Stomach smooth muscle (tissue), 2 donors: Measurements from ENCODE around the gene RNF121.
A peak's percentile ranks its signal among the peaks of the same experiment; 100 is the strongest.

ENCODE experiments used
- H3K27ac ChIP-seq: one replicate; pipeline ENCODE4 v1.7.0; 2013; ENCODE audit warnings: mild to moderate bottlenecking, low read length, inconsistent platforms
- H3K27me3 ChIP-seq, 2 donors: one replicate each; pipeline ENCODE4 v1.7.0; 2013; ENCODE audit warnings: low read length in 2 of 2; ENCODE audit not compliant: insufficient read depth in 2 of 2, control insufficient read depth in 1 of 2
- H3K36me3 ChIP-seq, 2 donors: one replicate each; pipeline ENCODE4 v1.7.0; 2013; ENCODE audit warnings: low read length in 2 of 2; ENCODE audit not compliant: control insufficient read depth in 2 of 2, insufficient read depth in 2 of 2
- H3K4me1 ChIP-seq: one replicate; pipeline ENCODE4 v1.7.0; 2013; ENCODE audit warnings: low read length; ENCODE audit not compliant: control insufficient read depth, insufficient read depth
- H3K4me3 ChIP-seq, 2 donors: one replicate each; pipeline ENCODE4 v1.7.0; 2013; ENCODE audit warnings: low read length in 2 of 2
- H3K9ac ChIP-seq, 2 donors: one replicate each; pipeline ENCODE4 v1.7.0; 2013; ENCODE audit warnings: low read length in 2 of 2, mild to moderate bottlenecking in 1 of 2
- H3K9me3 ChIP-seq, 2 donors: one replicate each; pipeline ENCODE4 v1.7.0; 2013; ENCODE audit warnings: low read length in 2 of 2; ENCODE audit not compliant: control insufficient read depth in 2 of 2
- donor health status: healthy.
- donor health status: Pancreatic carcinoma.

The RNF121 gene

DNA sequence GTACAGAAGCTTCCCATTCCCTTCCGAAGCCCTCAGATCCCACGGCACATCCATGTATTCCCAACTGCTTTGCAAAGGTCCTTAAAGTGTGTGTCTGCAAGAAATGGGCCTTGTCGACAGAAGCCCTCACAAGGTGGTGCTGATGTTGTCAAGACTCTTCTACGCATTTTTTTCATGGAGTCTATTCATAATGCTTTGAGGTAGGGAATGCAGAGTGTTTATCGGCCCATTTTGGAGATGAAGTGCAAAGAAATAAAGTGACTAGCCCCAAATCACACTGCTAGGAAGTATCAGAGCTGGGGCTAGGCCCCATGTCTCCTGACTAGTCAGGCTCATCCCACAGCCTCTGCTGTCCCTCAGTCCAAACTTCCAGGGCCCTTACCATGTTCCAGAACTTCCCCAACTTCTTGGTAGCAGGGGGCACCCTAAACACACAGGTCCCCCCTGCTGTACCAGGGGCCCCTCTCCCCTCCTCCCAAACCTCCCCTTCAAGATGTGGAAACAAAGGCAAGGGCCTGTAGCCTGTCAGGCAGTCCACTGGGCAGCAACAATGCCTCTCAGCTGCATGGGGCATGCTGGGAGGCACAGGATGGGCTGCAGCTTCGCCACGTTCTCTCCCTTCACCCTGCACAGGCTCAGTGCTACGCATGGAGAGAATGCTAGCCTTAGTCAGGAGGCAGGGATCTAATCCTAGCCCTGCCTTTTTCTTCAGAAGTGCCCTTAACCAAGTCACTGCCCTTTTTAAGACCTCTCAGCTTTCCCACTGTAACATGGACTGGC is 77.7 kb downstream of the RNF121 start:
- Histone ChIP-seq H3K27me3 (no peaks in the 10 kb centered on the region), H3K36me3 (peaks cover 91 to 93% of the 10 kb centered on the region in 2 donors), H3K9me3 (no peaks in the 10 kb centered on the region), H3K4me3 (no peak overlapping the region), H3K4me1 (peaks cover 10% of the 10 kb centered on the region), H3K9ac (no peak overlapping the region), H3K27ac (peak overlapping the region; percentile 31)

DNA sequence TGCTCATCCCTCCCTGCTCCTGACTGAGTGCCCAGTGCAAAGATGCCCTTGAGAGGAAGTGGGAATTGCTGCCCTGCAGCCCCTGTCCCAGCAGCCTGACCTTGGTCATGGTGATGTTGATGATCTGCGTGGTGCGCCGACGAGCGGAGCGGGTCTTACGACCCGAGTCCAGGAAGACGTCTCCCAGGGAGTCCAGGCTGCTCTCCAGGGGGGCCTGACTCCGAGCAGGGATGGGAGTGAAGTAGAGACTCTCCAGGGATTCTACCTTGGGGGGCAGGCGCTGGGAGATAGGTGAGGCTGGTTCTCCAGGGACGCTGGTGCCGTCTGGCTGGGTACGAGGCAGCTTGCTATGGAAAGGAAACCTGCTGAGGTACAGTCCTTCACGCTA is 78.2 kb downstream of the RNF121 start:
- Histone ChIP-seq H3K27ac (peak overlapping the region; percentile 6), H3K4me1 (peaks cover 16% of the 10 kb centered on the region), H3K9me3 (no peaks in the 10 kb centered on the region), H3K36me3 (peaks cover 92 to 95% of the 10 kb centered on the region in 2 donors), H3K4me3 (no peak overlapping the region), H3K9ac (no peak overlapping the region), H3K27me3 (no peaks in the 10 kb centered on the region)

DNA sequence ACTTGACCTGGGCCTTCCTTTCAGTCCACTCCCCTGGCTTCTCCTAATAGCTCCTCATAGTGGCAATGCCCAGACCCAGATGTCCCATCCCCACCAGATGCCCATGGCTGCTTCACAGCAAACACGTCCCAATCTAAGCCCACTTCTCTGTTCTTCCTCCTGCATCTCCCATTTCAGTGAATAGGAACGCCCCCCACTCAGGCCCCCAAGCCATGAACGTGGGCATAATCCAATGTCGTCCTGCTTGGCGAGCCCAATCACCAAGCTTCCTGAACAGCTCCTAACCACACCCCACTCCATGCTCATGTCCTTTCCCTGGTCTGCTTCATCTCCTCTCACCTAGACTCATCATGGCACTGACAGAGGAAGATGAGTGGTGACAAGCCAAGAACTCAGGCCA is 78.7 kb downstream of the RNF121 start:
- H3K9ac ChIP-seq, result no peak overlapping the region
- peaks cover 21% of the 10 kb centered on the region for H3K4me1 ChIP-seq
- no peaks in the 10 kb centered on the region for H3K9me3 ChIP-seq
- H3K27ac ChIP-seq, result peak overlapping the region; percentile 6
- H3K4me3 ChIP-seq, result no peak overlapping the region
- H3K36me3 ChIP-seq, result peaks cover 93 to 96% of the 10 kb centered on the region in 2 donors
- H3K27me3 ChIP-seq, result no peaks in the 10 kb centered on the region

DNA sequence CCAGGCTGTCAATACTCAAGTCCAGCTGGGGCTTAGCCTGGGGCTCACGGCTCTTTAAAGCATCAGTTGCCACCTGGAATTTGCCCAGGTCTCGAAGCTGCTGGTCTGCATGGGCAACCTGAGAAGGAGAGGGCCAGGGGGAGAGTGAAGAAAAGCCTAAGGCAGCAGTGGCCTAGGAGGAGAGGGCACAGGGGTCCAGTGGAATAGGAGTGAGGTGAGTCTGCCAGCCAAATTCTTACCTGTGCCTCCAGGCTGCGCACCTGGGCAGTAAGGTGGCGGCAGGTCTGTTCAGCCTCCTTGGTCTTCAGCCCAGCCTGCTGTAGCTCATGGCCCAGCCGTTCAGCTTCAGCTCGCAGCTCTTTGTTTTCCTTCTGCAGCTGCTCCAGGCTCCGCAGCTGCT is 79.9 kb downstream of the RNF121 start:
- Histone ChIP-seq H3K27ac (no peak overlapping the region), H3K9ac (no peak overlapping the region), H3K4me3 (no peak overlapping the region), H3K4me1 (peaks cover 32% of the 10 kb centered on the region), H3K36me3 (peaks cover 88 to 90% of the 10 kb centered on the region in 2 donors), H3K9me3 (no peaks in the 10 kb centered on the region), H3K27me3 (no peaks in the 10 kb centered on the region)

DNA sequence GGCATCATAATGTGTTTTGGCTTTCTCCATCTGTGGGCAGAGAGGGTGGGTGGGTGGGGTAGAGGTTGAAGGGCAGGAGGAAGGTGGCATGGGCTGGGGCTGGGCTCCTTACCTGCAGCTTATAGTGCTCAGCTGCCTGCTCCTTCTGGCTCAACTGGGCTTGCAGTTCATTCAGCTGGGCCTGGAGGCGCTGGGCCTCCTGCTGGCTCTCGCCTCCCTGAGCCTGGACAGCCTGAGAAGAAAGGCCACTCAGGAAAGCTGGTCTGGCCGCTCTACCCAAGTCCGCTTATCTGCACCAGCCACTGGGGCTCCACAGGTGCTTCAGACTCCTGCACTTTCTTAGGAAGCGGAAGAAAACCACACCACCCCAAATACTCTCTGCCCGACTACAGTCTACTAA is 80.3 kb downstream of the RNF121 start:
- Histone ChIP-seq H3K27me3 (no peaks in the 10 kb centered on the region), H3K4me1 (peaks cover 37% of the 10 kb centered on the region), H3K4me3 (no peak overlapping the region), H3K9me3 (no peaks in the 10 kb centered on the region), H3K36me3 (peaks cover 87 to 90% of the 10 kb centered on the region in 2 donors), H3K9ac (no peak overlapping the region), H3K27ac (no peak overlapping the region)

DNA sequence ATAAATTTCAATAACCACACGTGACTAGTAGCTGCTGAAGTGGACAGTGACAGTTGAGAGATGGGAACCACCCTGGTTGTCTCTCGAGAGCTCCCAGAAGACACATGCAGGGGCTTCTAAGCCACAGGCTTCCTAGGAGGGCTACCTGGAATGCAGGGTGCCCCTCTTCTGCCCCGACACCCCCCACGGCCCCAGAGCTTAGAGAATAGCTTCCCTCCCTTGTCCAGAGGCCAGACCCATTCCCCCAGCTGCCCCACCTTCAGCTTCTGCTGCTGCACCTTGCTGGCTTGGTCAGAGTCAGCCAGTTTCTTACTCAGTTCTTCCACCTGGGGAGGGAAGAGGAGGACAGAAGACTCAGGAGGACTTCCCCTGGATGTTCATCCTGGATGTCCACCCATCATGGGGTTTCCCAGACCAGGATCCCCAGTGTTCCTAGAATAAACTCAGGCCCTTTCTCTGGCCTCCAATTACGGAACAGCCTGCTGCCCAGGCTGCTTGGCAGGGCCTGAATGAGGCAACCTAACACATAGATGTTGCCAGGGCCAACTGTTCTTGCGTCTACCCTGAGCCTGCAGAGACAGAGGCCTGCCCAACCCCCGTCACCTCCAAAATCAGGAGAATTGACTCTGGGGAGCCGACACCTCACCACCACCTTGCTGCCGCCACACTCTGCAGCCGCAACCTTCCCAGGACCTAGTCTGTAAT is 81.8 kb downstream of the RNF121 start:
- Histone ChIP-seq H3K27ac (peak overlapping the region; percentile 24), H3K4me1 (peaks cover 43% of the 10 kb centered on the region), H3K27me3 (no peaks in the 10 kb centered on the region), H3K4me3 (no peak overlapping the region), H3K9me3 (no peaks in the 10 kb centered on the region), H3K9ac (peak overlapping the region in 1 of 2 donors; percentile 13), H3K36me3 (peaks cover 87 to 88% of the 10 kb centered on the region in 2 donors)

- Histone ChIP-seq H3K36me3 (peaks cover 87 to 88% of the 10 kb centered on the region in 2 donors), H3K4me3 (no peak overlapping the region), H3K9me3 (no peaks in the 10 kb centered on the region), H3K27me3 (no peaks in the 10 kb centered on the region), H3K4me1 (peaks cover 46% of the 10 kb centered on the region), H3K27ac (peak overlapping the region; percentile 81), H3K9ac (peak overlapping the region in 1 of 2 donors; percentile 51)
These were observed 83.3 kb downstream of the RNF121 start for GRCh38 chr11:72012091-72012630.

DNA sequence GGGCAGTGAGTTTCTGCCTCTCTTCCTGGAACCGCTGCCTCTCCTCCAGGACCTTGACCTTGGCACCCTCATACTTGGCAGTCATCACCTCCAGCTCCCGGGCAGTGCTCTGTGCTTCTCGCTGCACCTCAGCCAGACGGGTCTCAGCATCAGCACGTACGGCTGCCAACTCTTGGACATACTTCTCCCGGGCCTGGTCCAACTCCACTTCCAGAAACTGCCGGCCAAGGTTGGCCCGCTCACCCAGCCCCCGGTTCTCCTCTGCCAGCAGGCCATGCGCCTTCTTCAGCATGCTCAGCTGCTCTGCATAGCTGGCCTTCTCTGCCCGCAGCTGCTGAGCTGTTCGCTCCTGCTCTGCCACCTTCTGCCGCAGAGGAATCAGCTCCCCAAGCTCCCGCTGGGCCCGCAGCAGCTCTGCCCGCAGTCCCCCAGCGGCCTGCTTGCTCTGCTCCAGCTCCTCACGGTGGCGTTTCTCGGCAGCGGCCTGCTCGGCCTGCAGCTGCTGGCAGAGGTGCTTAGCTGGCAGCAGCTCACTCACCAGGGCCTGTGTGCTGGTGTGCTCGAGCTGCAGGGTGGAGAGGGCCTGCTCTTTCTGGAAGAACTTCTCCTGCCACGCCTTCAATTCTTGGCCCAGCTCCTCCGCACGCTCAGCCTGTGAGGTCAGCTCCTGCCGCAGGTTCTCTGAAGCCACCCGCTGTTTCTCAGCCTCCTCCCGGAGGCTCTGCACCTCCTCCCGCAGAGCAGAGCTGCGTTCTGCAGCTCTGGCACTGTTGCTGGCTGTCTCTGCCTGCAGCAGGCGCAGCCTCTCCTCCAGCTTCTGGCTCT is 84.3 kb downstream of the RNF121 start:
- H3K9me3 ChIP-seq, result no peaks in the 10 kb centered on the region
- H3K27ac ChIP-seq, result peak overlapping the region; percentile 81
- H3K9ac ChIP-seq, result no peak overlapping the region
- H3K36me3 ChIP-seq, result peaks cover 88% of the 10 kb centered on the region in 2 donors
- H3K27me3 ChIP-seq, result no peaks in the 10 kb centered on the region
- peak overlapping the region in 1 of 2 donors; percentile 54 for H3K4me3 ChIP-seq
- H3K4me1 ChIP-seq, result peaks cover 46% of the 10 kb centered on the region

DNA sequence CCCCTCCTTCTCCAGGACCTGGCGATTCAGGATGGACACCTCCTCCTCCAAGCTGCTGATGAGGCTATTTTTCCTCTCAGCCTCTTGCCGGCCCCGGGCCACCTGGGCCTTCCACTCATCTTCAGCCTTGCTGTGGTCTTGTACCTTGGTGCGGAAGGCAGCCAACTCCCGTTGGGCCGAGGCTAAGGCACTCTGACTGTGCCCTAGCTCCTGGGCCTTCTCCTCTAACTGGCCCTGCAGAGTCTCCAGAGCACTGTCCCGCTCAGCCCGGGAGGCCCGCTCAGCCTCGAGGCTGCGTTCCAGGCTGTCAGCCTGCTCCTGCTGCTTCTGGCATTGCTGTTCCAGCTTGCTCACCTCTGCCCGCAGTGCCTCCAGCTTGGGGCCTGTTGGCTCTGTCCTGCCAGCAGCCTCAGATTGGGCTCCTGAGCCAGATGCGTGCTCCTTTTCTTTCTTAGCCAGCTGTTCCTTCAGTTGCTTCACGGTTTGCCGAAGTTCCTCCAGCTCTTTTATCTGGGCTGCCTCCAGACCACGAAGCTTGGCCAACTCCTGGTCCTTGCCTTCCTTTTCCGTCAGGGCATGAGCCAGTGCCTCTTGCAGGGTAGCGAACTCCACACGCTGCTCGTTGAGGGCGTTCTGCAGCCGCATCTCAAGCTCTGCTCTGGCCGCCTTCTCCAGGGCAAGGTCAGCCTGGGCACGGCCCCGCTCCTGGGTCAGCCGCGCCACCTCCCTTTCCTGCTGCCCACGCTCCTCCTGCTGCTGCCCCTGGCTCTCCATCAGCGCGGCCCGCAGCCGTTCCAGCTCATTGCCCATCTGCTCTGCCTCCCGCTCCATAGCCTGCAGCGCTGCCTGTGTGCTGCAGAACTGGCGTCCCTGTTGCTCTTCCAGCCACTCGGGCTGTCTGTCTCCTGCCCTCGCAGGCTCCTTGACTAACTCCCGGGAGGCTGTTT is 85.2 kb downstream of the RNF121 start:
- H3K9ac ChIP-seq, result no peak overlapping the region
- H3K27me3 ChIP-seq, result no peaks in the 10 kb centered on the region
- peak overlapping the region in 1 of 2 donors; percentile 54 for H3K4me3 ChIP-seq
- peak overlapping the region; percentile 81 for H3K27ac ChIP-seq
- H3K4me1 ChIP-seq, result peaks cover 46% of the 10 kb centered on the region
- H3K9me3 ChIP-seq, result no peaks in the 10 kb centered on the region
- H3K36me3 ChIP-seq, result peaks cover 89% of the 10 kb centered on the region in 2 donors
